Activated CD8-positive, alpha-beta memory T cell treated with anti-CD3 and anti-CD28 coated beads, Interleukin-2, amount 50 U/mL, for 1 hour (primary cell): Measurements from ENCODE around the gene IREB2.

Source experiments
- DNase-seq: peaks from one replicate; pipeline ENCODE4 v3.0.0-alpha.2; 2020; ENCODE audit errors: extremely low read depth

The IREB2 gene

DNA sequence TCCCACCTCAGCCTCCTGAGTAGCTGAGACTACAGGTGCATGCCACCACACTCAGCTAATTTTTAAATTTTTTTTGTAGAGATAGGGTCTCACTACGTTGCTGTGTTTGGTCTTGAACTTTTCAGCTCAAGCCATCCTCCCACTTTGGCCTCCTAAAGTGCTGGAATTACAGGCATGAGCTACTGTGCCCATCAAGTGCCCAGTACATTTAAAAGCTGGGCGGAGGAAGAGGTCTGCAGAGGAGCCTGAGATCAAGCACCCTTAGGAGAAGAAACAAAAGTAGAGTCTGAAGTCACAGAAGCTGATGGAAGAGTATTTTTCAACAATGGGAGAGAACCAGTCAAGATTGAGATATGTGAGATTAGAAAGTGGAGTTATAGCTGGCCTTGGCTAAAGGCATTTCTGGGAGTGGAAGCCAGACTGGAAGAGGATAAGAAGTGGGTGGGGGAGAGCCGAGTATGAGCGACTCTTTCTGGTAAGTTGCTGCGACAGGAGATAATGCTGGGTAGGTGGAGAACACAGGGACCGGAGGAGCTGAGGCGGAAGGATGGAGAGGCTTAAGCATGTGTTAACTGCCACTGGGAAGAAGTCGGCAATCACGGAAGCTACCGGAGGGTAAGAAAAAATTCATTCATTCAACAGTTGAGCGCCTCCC lies 782 bp upstream of the IREB2 start:
- DNase-seq: no peak

- DNase-seq: no peak
Observed at GRCh38 chr15:78438619-78439285, 736 bp downstream of the IREB2 start.

GRCh38 chr15:78440375-78441373 lies 2.7 kb downstream of the IREB2 start:
- no peak for DNase-seq

- no peak for DNase-seq
Observed at GRCh38 chr15:78444255-78444654, 6.2 kb downstream of the IREB2 start.

- DNase-seq: no peak
Observed at GRCh38 chr15:78445875-78446274, 7.9 kb downstream of the IREB2 start.

GRCh38 chr15:78446551-78446950 lies 8.5 kb downstream of the IREB2 start:
- no peak for DNase-seq

GRCh38 chr15:78448441-78449219 lies 10.6 kb downstream of the IREB2 start:
- DNase-seq: no peak

- DNase-seq: no peak
Observed at GRCh38 chr15:78449220-78449999, 11.4 kb downstream of the IREB2 start.

GRCh38 chr15:78450285-78450858 lies 12.4 kb downstream of the IREB2 start:
- no peak for DNase-seq

GRCh38 chr15:78452485-78452884 lies 14.5 kb downstream of the IREB2 start:
- no peak for DNase-seq

DNA sequence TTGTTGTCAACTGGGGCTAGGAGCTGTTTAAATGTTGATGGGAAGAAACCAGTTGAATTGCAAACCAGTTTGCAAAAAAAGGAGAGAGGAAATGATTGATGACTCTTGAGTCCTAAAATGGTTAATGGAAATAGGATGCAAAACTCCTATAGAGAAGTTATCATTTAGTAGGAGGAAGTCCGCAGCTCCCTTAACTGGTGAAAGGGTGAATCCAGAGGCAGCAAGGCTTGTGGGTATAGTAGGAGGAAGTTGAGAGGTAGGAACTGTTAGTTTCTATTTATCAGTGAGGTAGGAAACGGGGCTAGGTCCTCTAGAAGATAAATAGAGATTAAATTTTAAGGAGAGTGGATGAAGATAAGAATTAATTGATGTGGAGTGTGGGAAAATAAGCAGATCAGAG lies 15.4 kb downstream of the IREB2 start:
- DNase-seq: no peak

DNA sequence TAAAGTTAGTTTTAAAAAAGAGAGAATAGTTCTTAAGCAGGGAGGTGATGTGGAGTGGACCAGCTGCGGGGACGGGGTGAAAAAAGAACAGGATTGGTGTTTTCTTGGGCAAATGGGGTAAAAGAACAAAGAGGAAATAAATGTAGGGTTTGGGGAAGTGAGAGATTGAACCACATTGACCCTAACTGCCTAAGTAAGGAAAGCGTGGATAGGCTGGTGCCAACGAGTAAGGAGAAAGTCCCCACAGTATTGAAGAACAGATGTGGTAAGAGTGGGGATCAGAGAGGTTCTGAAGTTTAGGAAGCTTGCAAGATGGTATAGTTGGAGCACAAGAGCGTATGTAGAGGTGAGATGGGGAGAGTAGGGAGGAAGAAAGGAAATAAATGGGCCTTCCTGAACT lies 17.0 kb downstream of the IREB2 start:
- DNase-seq: no peak

DNA sequence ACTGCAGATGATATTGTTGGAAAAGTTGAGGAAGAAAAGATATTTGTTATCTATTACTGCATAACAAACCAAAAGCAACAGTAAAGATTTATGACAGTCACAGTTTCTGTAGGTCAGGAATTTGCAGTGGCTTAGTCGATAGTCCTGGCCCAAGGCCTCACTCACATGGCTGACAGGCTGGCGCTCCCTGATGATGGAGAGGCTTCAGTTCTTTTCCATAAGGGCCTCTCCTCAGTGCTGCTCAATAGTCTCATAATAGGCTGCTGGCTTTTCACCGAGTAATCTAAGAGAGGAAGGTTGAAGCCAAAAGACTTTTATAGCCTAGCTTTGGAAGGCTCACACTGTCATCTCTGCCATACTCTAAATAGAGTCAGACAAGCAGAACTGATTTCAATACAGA lies 17.7 kb downstream of the IREB2 start:
- no peak for DNase-seq

- DNase-seq: no peak
Observed at GRCh38 chr15:78456426-78456825, 18.4 kb downstream of the IREB2 start.

DNA sequence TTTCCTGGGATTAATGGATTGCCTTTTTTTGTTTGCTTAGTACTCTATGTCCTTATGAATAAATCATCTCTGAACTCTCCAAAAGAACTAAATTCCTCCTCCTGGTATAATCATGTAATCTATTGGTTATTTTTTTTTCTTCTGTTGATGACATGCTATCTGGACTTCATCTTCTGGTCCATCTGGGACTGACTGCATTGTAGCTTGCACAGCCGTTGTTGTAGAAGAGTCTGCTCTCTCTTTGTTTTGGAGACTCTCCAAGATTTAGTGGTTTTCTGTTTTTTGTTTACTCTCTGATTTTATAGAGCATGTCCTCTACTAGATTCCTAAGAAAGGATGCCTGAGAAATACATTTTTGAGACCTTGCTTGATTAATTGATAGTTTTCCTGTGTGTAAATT lies 19.1 kb downstream of the IREB2 start:
- DNase-seq: no peak

GRCh38 chr15:78460737-78461136 lies 22.7 kb downstream of the IREB2 start:
- DNase-seq: no peak

DNA sequence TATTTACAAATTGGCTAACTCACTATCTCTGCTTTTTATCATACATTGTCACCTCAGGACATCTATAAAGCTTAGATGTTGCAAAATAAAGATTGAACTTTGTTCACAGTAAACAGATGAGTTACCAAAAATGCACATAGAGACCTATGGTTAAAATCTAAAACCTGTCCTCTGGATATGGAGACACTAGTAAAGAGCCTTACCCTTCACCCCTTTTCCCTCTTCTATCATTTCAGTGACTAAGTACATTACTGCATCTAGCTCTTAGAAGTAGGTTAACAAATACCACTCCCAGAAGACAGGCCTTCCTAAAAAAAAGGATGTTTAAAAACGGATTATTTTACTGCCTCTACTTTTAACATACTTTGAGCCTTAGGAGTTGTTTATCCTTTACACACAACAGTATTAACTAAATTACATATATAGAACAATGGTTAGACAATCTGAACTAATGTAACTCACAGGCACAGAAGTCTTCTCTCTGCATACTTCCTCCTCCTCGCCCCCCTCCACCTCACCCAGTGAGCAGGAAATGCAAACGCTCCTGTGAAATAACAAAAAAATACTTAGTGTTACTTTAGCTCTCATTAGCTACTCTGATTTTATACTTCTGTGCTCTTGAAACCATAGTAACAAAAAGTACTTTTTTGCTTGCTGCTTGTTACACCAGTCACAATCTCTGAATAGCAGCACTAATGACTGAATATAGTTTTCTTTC lies 23.3 kb downstream of the IREB2 start:
- no peak for DNase-seq

DNA sequence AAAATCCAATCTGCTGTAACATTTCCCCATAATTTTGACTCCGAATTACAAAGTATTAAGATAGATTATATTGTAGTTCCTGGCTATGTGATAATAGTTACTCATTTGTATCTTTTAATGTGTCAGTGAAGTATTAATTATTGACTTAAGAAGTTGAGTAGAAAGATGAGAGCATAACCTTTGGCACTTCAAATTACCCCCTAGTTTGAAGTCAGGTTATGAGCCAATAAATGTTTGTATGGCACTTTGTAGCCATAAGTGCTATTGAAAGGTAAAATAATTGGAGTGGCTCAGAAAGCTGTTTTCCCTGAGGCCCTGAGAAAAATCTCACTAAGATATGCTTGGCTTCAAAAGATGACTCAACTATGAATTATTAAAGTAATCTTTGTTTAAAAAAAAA lies 31.0 kb downstream of the IREB2 start:
- DNase-seq: no peak

DNA sequence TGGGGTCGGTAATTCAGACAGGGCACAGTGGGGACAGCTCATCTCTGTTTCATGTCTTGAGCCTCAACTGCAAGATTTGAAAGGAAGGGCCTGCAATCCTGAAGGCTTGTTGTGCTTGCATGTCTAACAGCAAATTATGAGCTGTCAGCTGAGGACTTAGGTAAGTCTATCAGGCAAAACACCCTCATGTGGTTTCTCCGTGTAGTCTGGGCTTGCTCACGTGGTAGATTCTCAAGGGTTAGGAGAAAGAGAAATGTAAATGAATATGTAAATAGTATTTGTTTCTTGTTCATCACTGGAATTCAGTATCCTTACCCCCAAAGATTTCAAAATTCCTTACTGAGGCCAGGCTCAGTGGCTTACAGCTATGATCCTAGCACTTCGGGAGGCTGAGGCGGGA lies 39.3 kb downstream of the IREB2 start:
- no peak for DNase-seq

- no peak for DNase-seq
Observed at GRCh38 chr15:78479650-78480049, 41.6 kb downstream of the IREB2 start.
